B cell (primary cell): Measurements from ENCODE around the gene COMMD1. TPM values are rescaled to one million over a fixed set of nuclear protein-coding genes. Genes with fewer than 3 reads are reported as not detected.

Experiments
- ATAC-seq: fragments of 200-7000 bp; cut with Tn5 transposase; one replicate; pipeline ENCODE4 v1.10.0; 2021; ENCODE audit warnings: low read depth, mild to moderate bottlenecking, moderate number of reproducible peaks, moderate library complexity
- CTCF ChIA-PET: fragments of 350-600 bp; sonication (Branson Sonifier 250); formaldehyde crosslinking; loops from one replicate; lab custom pipeline; 2021; ENCODE audit warnings: antibody characterized with exemption, inconsistent platforms; lab: Charles Lee
- POLR2A ChIA-PET: fragments of 350-600 bp; sonication (Branson Sonifier 250); formaldehyde crosslinking; loops from one replicate; lab custom pipeline; 2021; ENCODE audit warnings: antibody characterized with exemption; lab: Charles Lee
- DNase-seq: peaks from one replicate; pipeline ENCODE4 v3.0.0; 2013
- H2AFZ ChIP-seq: 2 replicates; pipeline ENCODE4 v1.6.1; 2012; ENCODE audit warnings: mild to moderate bottlenecking, low read depth, low read length; ENCODE audit not compliant: insufficient read depth, poor library complexity, severe bottlenecking
- H3K27ac ChIP-seq, 2 donors: 1 replicate in 1 of 2; 2 replicates in 1 of 2; pipeline ENCODE4 v1.5.1; 2012 to 2013; ENCODE audit warnings: low read length in 2 of 2, mild to moderate bottlenecking in 2 of 2, moderate library complexity in 1 of 2
- H3K27me3 ChIP-seq, 4 experiments: fragments of 200-600 bp in 1 of 4; sonication (generic) in 1 of 4; replicated peaks in 1 of 4; 1 replicate in 2 of 4; 2 replicates in 2 of 4; pipeline versions ENCODE4 v1.6.1 to v1.7.0; 2013 to 2016; ENCODE audit warnings: low read length in 3 of 4, mild to moderate bottlenecking in 2 of 4, mixed read lengths in 1 of 4, moderate library complexity in 1 of 4; ENCODE audit not compliant: insufficient read depth in 4 of 4, control insufficient read depth in 3 of 4; ENCODE audit errors: control extremely low read depth in 1 of 4
- H3K36me3 ChIP-seq, 2 experiments: replicated peaks in 1 of 2; 1 replicate in 1 of 2; 2 replicates in 1 of 2; pipeline versions ENCODE4 v1.6.1 to v1.7.1; 2013; ENCODE audit warnings: low read length in 1 of 2; ENCODE audit not compliant: insufficient read depth in 2 of 2, control insufficient read depth in 1 of 2; ENCODE audit errors: control extremely low read depth in 1 of 2, extremely low read depth in 1 of 2
- H3K4me1 ChIP-seq, 2 donors: fragments of 200-600 bp in 1 of 2; sonication (generic) in 1 of 2; 1 replicate in 1 of 2; 2 replicates in 1 of 2; pipeline versions ENCODE4 v1.5.1 to v1.6.1; 2013 to 2017; ENCODE audit warnings: low read length in 2 of 2; ENCODE audit not compliant: control insufficient read depth in 2 of 2, insufficient read depth in 2 of 2
- H3K4me2 ChIP-seq: replicated peaks from 2 replicates; pipeline ENCODE3; 2012; ENCODE audit warnings: mild to moderate bottlenecking, low read depth, low read length; ENCODE audit not compliant: poor library complexity, severe bottlenecking
- H3K4me3 ChIP-seq, 5 experiments: fragments of 200-600 bp in 1 of 5; sonication (generic) in 1 of 5; 1 replicate in 3 of 5; 2 replicates in 2 of 5; pipeline versions ENCODE4 v1.5.1 to v1.7.0; 2011 to 2016; ENCODE audit warnings: low read length in 4 of 5, mild to moderate bottlenecking in 4 of 5, low read depth in 2 of 5, control low read depth in 1 of 5, moderate library complexity in 1 of 5; ENCODE audit not compliant: insufficient read depth in 1 of 5; ENCODE audit errors: control extremely low read depth in 1 of 5, extremely low read depth in 1 of 5
- H3K79me2 ChIP-seq: fragments of 200-600 bp; sonication (generic); one replicate; pipeline ENCODE4 v1.6.0; 2016; ENCODE audit warnings: low read length; ENCODE audit not compliant: control insufficient read depth, insufficient read depth
- H3K9ac ChIP-seq: fragments of 200-600 bp; sonication (generic); 2 replicates; pipeline ENCODE4 v1.6.1; 2017; ENCODE audit warnings: mild to moderate bottlenecking, low read length, moderate library complexity
- H3K9me3 ChIP-seq, 3 donors: one replicate each; pipeline versions ENCODE4 v1.6.1 to v1.7.1; 2013; ENCODE audit warnings: low read length in 2 of 3; ENCODE audit not compliant: control insufficient read depth in 2 of 3, insufficient read depth in 1 of 3; ENCODE audit errors: control extremely low read depth in 1 of 3
- H4K20me1 ChIP-seq: 2 replicates; pipeline ENCODE4 v1.6.0; 2012; ENCODE audit warnings: mild to moderate bottlenecking, low read length; ENCODE audit not compliant: insufficient read depth, control insufficient read depth, poor library complexity, severe bottlenecking
- H3K27ac Mint-ChIP-seq: one replicate; pipeline ENCODE4 v1.8.0; 2021; ENCODE audit warnings: mixed read lengths
- H3K27me3 Mint-ChIP-seq: one replicate; pipeline ENCODE4 v1.8.0; 2021; ENCODE audit warnings: mixed read lengths
- H3K4me1 Mint-ChIP-seq: one replicate; pipeline ENCODE4 v1.8.0; 2021; ENCODE audit warnings: mixed read lengths
- H3K4me3 Mint-ChIP-seq: one replicate; pipeline ENCODE4 v1.8.0; 2021; ENCODE audit warnings: mixed read lengths
- H3K9me3 Mint-ChIP-seq: one replicate; pipeline ENCODE4 v1.8.0; 2022; ENCODE audit warnings: mixed read lengths; ENCODE audit not compliant: insufficient read depth
- EZH2 ChIP-seq: IDR thresholded peaks from 2 replicates; pipeline ENCODE4 v1.6.1; 2012; ENCODE audit warnings: borderline replicate concordance, low read depth, mild to moderate bottlenecking, moderate library complexity, low read length; ENCODE audit not compliant: insufficient read depth, poor library complexity, severe bottlenecking
- WGBS: methylation state at CpG from one replicate; pipeline ENCODE4 v1.1.5; 2013; ENCODE audit warnings: missing lambda C conversion rate; ENCODE audit not compliant: insufficient coverage; 5-methylcytosine and 5-hydroxymethylcytosine counted together
- intact Hi-C: fragments of 100-400 bp; cut with micrococcal nuclease; formaldehyde crosslinking; loops from one replicate; pipeline ENCODE4 v1.10.0; 2022
- polyA plus RNA-seq: library from polyadenylated mRNA; depleted of rRNA; stranded (reverse); fragments of >200 nt; gene quantifications from 2 replicates; pipeline ENCODE4 v1.2.3, GENCODE V29; 2012
- total RNA-seq, 2 donors: library from RNA; stranded (reverse); fragments of 120-200 nt in 1 of 2; gene quantifications; 1 replicate in 1 of 2; 2 replicates in 1 of 2; pipeline versions ENCODE4 v1.2.3 to v1.2.4, GENCODE V29; 2013 to 2022
- TF ChIP-seq, protein P1 (sequence below): fragments of 200-600 bp; IDR thresholded peaks from one replicate; pipeline ENCODE4 v1.8.0; 2022; ENCODE audit warnings: antibody characterized with exemption, mild to moderate bottlenecking

The COMMD1 gene
- total and polyA plus RNA-seq, 2 donors (not counting 1 experiment from before 2014, with no cell fraction given), result 20.6 to 25.1 TPM

- Mint-ChIP-seq H3K4me3 (no peak overlapping the region), H3K27ac (no peak overlapping the region), H3K4me1 (peaks cover 14% of the 10 kb centered on the region), H3K27me3 (no peaks in the 10 kb centered on the region), H3K9me3 (no peaks in the 10 kb centered on the region)
- TF ChIP-seq, protein P1, sequence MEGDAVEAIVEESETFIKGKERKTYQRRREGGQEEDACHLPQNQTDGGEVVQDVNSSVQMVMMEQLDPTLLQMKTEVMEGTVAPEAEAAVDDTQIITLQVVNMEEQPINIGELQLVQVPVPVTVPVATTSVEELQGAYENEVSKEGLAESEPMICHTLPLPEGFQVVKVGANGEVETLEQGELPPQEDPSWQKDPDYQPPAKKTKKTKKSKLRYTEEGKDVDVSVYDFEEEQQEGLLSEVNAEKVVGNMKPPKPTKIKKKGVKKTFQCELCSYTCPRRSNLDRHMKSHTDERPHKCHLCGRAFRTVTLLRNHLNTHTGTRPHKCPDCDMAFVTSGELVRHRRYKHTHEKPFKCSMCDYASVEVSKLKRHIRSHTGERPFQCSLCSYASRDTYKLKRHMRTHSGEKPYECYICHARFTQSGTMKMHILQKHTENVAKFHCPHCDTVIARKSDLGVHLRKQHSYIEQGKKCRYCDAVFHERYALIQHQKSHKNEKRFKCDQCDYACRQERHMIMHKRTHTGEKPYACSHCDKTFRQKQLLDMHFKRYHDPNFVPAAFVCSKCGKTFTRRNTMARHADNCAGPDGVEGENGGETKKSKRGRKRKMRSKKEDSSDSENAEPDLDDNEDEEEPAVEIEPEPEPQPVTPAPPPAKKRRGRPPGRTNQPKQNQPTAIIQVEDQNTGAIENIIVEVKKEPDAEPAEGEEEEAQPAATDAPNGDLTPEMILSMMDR, result no peak
- TF ChIP-seq EZH2, result no peak
- Histone ChIP-seq H3K4me1 (peaks cover 3 to 6% of the 10 kb centered on the region in 2 donors), H3K9ac (no peak overlapping the region), H4K20me1 (no peaks in the 10 kb centered on the region), H2AFZ (no peak overlapping the region), H3K36me3 (peaks cover 0 to 5% of the 10 kb centered on the region in 2 experiments), H3K27ac (no peak overlapping the region), H3K4me2 (no peak overlapping the region), H3K27me3 (no peaks in the 10 kb centered on the region), H3K9me3 (no peaks in the 10 kb centered on the region), H3K79me2 (peaks cover 11% of the 10 kb centered on the region), H3K4me3 (no peak overlapping the region)
- WGBS, result 92% methylated on average over 2 of the region's 3 CpGs
- DNase-seq, result no peak
- ChIA-PET CTCF (no interaction called here), POLR2A (no interaction called here)
- no peak for ATAC-seq
- intact Hi-C loops, result no loop called here
These were observed 33.0 kb downstream of the COMMD1 start for GRCh38 chr2:61938511-61938910.

DNA sequence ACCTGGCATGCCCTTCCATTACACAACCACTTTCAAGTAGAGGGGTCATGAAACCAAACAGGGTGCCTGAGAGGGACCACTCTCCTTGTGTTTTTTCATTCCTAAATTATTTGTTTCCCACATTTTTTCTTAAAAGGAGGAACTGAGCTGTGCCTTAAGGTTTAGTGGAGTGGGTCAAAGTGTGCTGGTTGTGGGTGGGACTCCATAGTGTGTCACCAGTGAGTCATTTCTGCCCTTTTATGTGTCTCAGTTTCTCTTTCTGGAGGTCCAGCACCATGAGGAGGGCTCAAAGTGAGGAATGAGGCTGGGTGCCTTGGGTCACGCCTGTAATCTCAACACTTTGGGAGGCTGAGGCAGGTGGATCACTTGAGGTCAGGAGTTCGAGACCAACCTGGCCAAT, 37.8 kb downstream of the COMMD1 start:
- H3K27ac ChIP-seq, result no peak overlapping the region
- Mint-ChIP-seq H3K27me3 (no peaks in the 10 kb centered on the region), H3K9me3 (no peaks in the 10 kb centered on the region), H3K4me1 (peaks cover 4% of the 10 kb centered on the region), H3K4me3 (no peak overlapping the region), H3K27ac (no peak overlapping the region)
- DNase-seq (no peak), ATAC-seq (no peak)
- ChIA-PET POLR2A (no interaction called here), CTCF (no interaction called here)
- H3K36me3 ChIP-seq, result no peaks in the 10 kb centered on the region
- H3K27me3 ChIP-seq, result no peaks in the 10 kb centered on the region
- H2AFZ ChIP-seq, result no peak overlapping the region
- intact Hi-C loops, result no loop called here
- no peaks in the 10 kb centered on the region for H3K9me3 ChIP-seq
- no peaks in the 10 kb centered on the region for H4K20me1 ChIP-seq
- no peaks in the 10 kb centered on the region for H3K4me1 ChIP-seq
- TF ChIP-seq, protein P1, result no peak
- no peak for TF ChIP-seq EZH2
- H3K9ac ChIP-seq, result no peak overlapping the region
- H3K4me2 ChIP-seq, result no peak overlapping the region
- no CpG with 5 or more reads among the region's 2 CpGs for WGBS
- H3K79me2 ChIP-seq, result no peaks in the 10 kb centered on the region
- H3K4me3 ChIP-seq, result no peak overlapping the region
